NCI-H2227 treated with DMSO at 0.1 percent for 48 hours (cell line): ENCODE results near the gene RWDD3.

Experiments used
- DNase-seq: peaks from one replicate; lab custom pipeline; 2025; lab: John Stamatoyannopoulos, UW

Gene RWDD3

GRCh38 chr1:95230256-95230655, 3.8 kb upstream of the RWDD3 start:
- no peak for DNase-seq

- no peak for DNase-seq
These were observed 3.2 kb upstream of the RWDD3 start for GRCh38 chr1:95230768-95231191.

GRCh38 chr1:95232646-95233318, 1.2 kb upstream of the RWDD3 start:
- no peak for DNase-seq

- no peak for DNase-seq
These were observed 682 bp upstream of the RWDD3 start for GRCh38 chr1:95233319-95233736.

- DNase-seq: no peak
These were observed 3.0 kb downstream of the RWDD3 start for GRCh38 chr1:95236784-95237575.

- no peak for DNase-seq
These were observed 4.1 kb downstream of the RWDD3 start for GRCh38 chr1:95237981-95238703.

GRCh38 chr1:95245029-95245428, 11.0 kb downstream of the RWDD3 start:
- no peak for DNase-seq

GRCh38 chr1:95246511-95246910, 12.5 kb downstream of the RWDD3 start:
- no peak for DNase-seq

GRCh38 chr1:95247607-95248006, 13.6 kb downstream of the RWDD3 start:
- peak; percentile 8 for DNase-seq

GRCh38 chr1:95249916-95250315, 15.9 kb downstream of the RWDD3 start:
- DNase-seq: no peak

- no peak for DNase-seq
These were observed 18.4 kb downstream of the RWDD3 start for GRCh38 chr1:95252422-95252821.

- DNase-seq: no peak
These were observed 20.9 kb downstream of the RWDD3 start for GRCh38 chr1:95254959-95255358.

- DNase-seq: no peak
These were observed 21.8 kb downstream of the RWDD3 start for GRCh38 chr1:95255826-95256225.

GRCh38 chr1:95257758-95258157, 23.7 kb downstream of the RWDD3 start:
- DNase-seq: no peak

- DNase-seq: no peak
These were observed 25.2 kb downstream of the RWDD3 start for GRCh38 chr1:95259245-95259644.

- DNase-seq: no peak
These were observed 28.9 kb downstream of the RWDD3 start for GRCh38 chr1:95262913-95263312.

GRCh38 chr1:95263450-95263849, 29.4 kb downstream of the RWDD3 start:
- DNase-seq: no peak

GRCh38 chr1:95265106-95265505, 31.1 kb downstream of the RWDD3 start:
- DNase-seq: no peak

GRCh38 chr1:95276429-95276828, 42.4 kb downstream of the RWDD3 start:
- DNase-seq: no peak

GRCh38 chr1:95278173-95279006, 44.4 kb downstream of the RWDD3 start:
- no peak for DNase-seq

- DNase-seq: no peak
These were observed 47.9 kb downstream of the RWDD3 start for GRCh38 chr1:95281781-95282517.
